ENCODE results near the gene MAN1C1.

DNA sequence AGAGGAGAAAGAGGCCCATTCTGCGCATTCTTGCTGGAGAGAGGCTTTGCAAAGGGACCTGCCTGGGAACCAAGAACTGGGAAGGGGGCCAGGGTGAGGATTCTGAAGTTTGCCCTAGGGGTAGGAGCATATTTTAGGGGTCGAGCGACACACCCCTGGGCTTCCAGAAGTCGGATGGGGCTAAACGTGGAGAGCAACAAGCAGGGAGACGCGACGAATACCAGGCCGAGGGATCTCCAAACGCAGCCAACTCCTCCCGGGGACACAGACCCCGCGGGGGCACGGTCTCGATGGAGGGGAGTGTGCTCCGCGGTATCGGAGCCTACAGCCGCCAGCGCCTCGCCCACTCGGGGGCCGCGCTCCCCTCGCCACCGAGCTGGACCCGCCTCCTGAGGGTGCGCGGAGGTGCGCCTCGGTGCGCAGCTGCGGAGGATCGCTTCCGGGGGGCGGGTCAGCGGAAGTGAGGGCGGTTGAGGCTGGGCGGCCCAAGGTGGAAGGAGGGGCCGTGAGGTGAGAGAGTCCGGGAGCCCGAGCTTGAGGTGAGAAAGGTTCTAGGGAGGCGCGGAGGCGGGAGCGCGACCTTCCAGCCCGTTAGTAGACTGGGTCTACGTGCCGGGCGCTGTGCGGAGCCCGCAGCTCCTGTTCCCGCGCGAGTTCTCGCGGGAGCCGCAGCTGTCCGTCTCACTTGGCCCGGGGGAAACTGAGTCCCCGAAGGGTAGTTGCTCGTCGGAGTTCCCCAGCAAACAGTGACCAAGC is 203.1 kb downstream of the MAN1C1 start, which contains the start of gene MTFR1L:
- TF ChIP-seq, protein P1, sequence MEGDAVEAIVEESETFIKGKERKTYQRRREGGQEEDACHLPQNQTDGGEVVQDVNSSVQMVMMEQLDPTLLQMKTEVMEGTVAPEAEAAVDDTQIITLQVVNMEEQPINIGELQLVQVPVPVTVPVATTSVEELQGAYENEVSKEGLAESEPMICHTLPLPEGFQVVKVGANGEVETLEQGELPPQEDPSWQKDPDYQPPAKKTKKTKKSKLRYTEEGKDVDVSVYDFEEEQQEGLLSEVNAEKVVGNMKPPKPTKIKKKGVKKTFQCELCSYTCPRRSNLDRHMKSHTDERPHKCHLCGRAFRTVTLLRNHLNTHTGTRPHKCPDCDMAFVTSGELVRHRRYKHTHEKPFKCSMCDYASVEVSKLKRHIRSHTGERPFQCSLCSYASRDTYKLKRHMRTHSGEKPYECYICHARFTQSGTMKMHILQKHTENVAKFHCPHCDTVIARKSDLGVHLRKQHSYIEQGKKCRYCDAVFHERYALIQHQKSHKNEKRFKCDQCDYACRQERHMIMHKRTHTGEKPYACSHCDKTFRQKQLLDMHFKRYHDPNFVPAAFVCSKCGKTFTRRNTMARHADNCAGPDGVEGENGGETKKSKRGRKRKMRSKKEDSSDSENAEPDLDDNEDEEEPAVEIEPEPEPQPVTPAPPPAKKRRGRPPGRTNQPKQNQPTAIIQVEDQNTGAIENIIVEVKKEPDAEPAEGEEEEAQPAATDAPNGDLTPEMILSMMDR (IDR thresholded peaks at IDR 0.05; ENCODE audit: poor library complexity, severe bottlenecking) = no peak
- TF ChIP-seq REST (IDR thresholded peaks at IDR 0.05; ENCODE audit: borderline replicate concordance) (no peak), MXI1 (conservative IDR thresholded peaks at IDR 0.05; ENCODE audit: poor library complexity, severe bottlenecking) (peak; percentile 67), EP300 (conservative IDR thresholded peaks at IDR 0.05; ENCODE audit: poor library complexity, severe bottlenecking) (no peak), EZH2 (IDR thresholded peaks at IDR 0.05; ENCODE audit: borderline replicate concordance, insufficient read depth, low read length, poor library complexity, severe bottlenecking) (no peak), RAD21 (conservative IDR thresholded peaks at IDR 0.05) (peak; percentile 41), TAF1 (IDR thresholded peaks at IDR 0.05; ENCODE audit: low read depth) (no peak), SMC3 (conservative IDR thresholded peaks at IDR 0.05; ENCODE audit: poor library complexity) (peak; percentile 29), POLR2AphosphoS5 (IDR thresholded peaks at IDR 0.05) (peak; percentile 97)
